ENCODE data around the gene DISC1.
"Not testable (repeated sequence)": the region's sequence is repeated elsewhere in the genome, so short reads cannot be mapped to it uniquely, and the experiment has no call there.

DISC1 gene

DNA sequence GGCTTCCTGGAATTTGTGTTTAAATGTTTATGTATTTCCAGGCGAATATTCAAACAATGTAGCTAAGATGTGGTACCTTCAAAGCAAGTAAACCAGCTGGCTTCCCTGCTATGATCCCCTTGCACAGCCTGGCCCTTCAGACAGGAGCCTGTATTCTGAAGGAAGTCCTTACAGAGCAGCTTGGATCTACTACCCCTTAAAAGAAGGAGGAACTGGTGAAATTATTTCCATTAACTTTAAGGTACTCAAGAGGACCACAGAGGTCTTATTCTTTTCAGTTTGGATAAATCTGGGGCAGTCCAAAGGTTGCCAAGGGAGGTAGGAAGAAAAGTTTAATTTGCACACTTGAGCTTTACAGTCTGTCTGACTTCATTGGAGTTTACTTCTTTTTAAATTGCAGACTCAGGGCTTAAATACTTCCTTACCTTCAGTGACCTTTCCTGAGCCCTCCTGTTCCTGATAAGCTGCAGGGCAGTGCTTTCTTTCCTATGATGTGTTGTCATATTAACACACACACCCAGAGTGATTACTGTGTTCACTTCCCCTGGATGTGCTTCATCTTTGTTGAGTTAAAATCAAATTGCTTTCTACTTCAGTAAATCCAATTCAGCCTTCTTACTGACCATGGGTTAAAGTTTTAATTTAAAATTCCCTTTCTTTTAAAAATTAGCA lies 40.5 kb downstream of the DISC1 start:
- TF ChIP-seq FOXA1 (IDR thresholded peaks at IDR 0.05) (no peak), LEF1 (IDR thresholded peaks at IDR 0.05; ENCODE audit: borderline replicate concordance) (no peak), SUZ12 (IDR thresholded peaks at IDR 0.05) (no peak), FOXK2 (IDR thresholded peaks at IDR 0.05) (no peak), HDGF (IDR thresholded peaks at IDR 0.05; ENCODE audit: borderline replicate concordance) (no peak), SP1 (IDR thresholded peaks at IDR 0.05) (no peak), CTBP1 (IDR thresholded peaks at IDR 0.05; ENCODE audit: borderline replicate concordance) (no peak), NFRKB (IDR thresholded peaks at IDR 0.05) (no peak)
- TF ChIP-seq, protein P1, sequence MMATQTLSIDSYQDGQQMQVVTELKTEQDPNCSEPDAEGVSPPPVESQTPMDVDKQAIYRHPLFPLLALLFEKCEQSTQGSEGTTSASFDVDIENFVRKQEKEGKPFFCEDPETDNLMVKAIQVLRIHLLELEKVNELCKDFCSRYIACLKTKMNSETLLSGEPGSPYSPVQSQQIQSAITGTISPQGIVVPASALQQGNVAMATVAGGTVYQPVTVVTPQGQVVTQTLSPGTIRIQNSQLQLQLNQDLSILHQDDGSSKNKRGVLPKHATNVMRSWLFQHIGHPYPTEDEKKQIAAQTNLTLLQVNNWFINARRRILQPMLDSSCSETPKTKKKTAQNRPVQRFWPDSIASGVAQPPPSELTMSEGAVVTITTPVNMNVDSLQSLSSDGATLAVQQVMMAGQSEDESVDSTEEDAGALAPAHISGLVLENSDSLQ (IDR thresholded peaks at IDR 0.05) = no peak
- no peak for DNase-seq (ENCODE audit: extremely low spot score)
- ChIA-PET POLR2A (no interaction called here), CTCF (interaction anchor here (0.6 kb wide), 1 partner anchor 43 kb away, joined by 3 read pairs; no protein-coding TSS in a partner anchor)

DNA sequence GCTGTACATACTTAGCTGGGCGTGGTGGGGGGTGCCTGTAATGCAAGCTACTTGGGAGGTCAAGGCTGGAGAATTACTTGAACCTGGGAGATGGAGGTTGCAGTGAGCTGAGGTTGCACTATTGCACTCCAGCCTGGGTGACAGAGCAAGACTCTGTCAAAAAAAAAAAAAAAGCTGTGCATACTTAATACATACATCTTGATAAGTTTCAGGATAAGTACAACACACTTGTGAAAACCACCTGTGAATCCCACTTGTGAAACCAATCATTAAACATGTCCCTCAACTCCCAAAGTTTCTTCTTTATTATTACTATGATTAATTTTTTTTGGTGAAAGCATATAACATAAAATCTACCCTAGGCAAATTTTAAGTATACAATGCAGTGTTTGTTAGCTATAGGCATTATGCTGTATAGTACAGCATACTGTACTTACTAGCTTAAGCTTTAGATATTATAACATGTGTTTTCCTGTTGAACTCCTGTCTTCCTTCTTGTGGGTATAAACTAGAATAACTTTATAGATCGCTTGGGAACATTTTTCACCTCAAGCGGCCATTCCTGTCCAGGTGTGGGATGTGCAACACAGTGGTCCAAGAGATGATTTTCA lies 41.4 kb downstream of the DISC1 start:
- DNase-seq (ENCODE audit: extremely low spot score) = no peak
- TF ChIP-seq NFRKB (IDR thresholded peaks at IDR 0.05) = no peak
- TF ChIP-seq, protein P1 (IDR thresholded peaks at IDR 0.05) = no peak
- TF ChIP-seq LEF1 (IDR thresholded peaks at IDR 0.05; ENCODE audit: borderline replicate concordance) = no peak
- no peak for TF ChIP-seq ELF4 (IDR thresholded peaks at IDR 0.05)
- no peak for TF ChIP-seq SUZ12 (IDR thresholded peaks at IDR 0.05)
- no peak for TF ChIP-seq FOXM1 (IDR thresholded peaks at IDR 0.05; ENCODE audit: borderline replicate concordance)
- TF ChIP-seq FOXK2 (IDR thresholded peaks at IDR 0.05) = no peak
- no peak for TF ChIP-seq HDGF (IDR thresholded peaks at IDR 0.05; ENCODE audit: borderline replicate concordance)
- no peak for TF ChIP-seq FOXA1 (IDR thresholded peaks at IDR 0.05)
- no peak for TF ChIP-seq ZNF384 (IDR thresholded peaks at IDR 0.05)
- TF ChIP-seq ARNT (IDR thresholded peaks at IDR 0.05) = no peak
- no peak for TF ChIP-seq CTBP1 (IDR thresholded peaks at IDR 0.05; ENCODE audit: borderline replicate concordance)
- no peak for TF ChIP-seq L3MBTL2 (conservative IDR thresholded peaks at IDR 0.05)
- no peak for TF ChIP-seq BHLHE40 (IDR thresholded peaks at IDR 0.05; ENCODE audit: borderline replicate concordance)
- TF ChIP-seq SP1 (IDR thresholded peaks at IDR 0.05) = no peak
- TF ChIP-seq TARDBP (IDR thresholded peaks at IDR 0.05) = no peak
- ChIA-PET CTCF (interaction anchor here (0.6 kb wide), 1 partner anchor 44 kb away, joined by 3 read pairs; no protein-coding TSS in a partner anchor), POLR2A (no interaction called here)

DNA sequence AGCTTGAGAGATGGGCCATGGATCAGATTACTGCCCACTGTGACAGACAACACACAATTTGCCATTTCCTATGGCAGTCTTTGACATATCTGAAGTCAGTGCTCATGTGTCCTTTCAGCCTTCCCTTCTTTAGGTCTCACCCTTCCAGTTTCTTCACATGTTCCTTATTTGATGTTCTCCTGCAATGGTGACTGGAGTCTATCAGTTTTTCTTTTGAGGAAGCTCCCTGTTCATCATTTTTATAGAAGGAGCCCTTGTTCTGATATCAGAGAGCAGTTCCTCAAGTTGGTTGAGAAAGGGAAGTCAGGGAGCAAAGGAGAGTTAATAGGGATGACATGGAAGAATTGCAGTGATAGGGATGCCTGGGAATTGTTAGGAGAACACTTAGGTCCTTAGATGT lies 42.2 kb downstream of the DISC1 start:
- TF ChIP-seq, protein P1 (IDR thresholded peaks at IDR 0.05) = no peak
- TF ChIP-seq ZNF384 (IDR thresholded peaks at IDR 0.05) (no peak), NFRKB (IDR thresholded peaks at IDR 0.05) (no peak), FOXA1 (IDR thresholded peaks at IDR 0.05) (no peak), TARDBP (IDR thresholded peaks at IDR 0.05) (no peak), FOXM1 (IDR thresholded peaks at IDR 0.05; ENCODE audit: borderline replicate concordance) (no peak), L3MBTL2 (conservative IDR thresholded peaks at IDR 0.05) (no peak), FOXK2 (IDR thresholded peaks at IDR 0.05) (no peak), BHLHE40 (IDR thresholded peaks at IDR 0.05; ENCODE audit: borderline replicate concordance) (no peak), SP1 (IDR thresholded peaks at IDR 0.05) (no peak), SUZ12 (IDR thresholded peaks at IDR 0.05) (no peak), LEF1 (IDR thresholded peaks at IDR 0.05; ENCODE audit: borderline replicate concordance) (no peak), ELF4 (IDR thresholded peaks at IDR 0.05) (no peak), HDGF (IDR thresholded peaks at IDR 0.05; ENCODE audit: borderline replicate concordance) (no peak), ARNT (IDR thresholded peaks at IDR 0.05) (no peak), CTBP1 (IDR thresholded peaks at IDR 0.05; ENCODE audit: borderline replicate concordance) (no peak)
- DNase-seq (ENCODE audit: extremely low spot score) = no peak
- POLR2A ChIA-PET = no interaction called here
- CTCF ChIA-PET = interaction anchor here (0.5 kb wide), 1 partner anchor 15 kb away, joined by 7 read pairs; no protein-coding TSS in a partner anchor

DNA sequence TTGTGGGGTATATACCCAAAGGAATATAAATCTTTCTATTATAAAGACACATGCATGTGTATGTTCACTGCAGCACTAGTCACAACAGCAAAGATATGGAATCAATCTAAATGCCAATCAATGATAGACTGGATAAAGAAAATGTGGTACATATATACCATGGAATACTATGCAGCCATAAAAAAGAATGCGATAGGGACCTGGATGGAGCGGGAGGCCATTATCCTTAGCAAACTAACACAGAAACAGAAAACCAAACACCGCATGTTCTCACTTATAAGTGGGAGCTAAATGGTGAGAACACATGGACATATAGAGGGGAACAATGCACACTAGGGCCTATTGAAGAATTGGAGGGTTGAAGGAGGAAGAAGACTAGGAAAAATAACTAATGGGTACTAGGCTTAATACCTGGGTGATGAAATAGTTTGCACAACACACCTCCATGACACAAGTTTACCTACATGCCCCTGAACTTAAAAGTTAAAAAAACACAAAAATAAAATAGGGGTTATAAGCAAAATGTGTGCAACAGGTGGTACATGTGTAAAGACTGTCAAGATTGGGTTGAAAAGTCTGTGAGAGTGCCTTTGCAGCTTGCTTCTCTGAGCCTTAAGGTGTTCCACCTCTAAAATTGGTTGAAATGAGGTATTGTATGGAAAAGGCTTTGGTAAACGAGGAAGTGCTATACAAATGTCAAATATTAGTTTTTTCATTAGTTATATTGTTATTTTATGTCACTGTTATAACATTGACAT lies 43.5 kb downstream of the DISC1 start:
- CTCF ChIA-PET; DNase-seq (ENCODE audit: extremely low spot score); POLR2A ChIA-PET: not testable (repeated sequence)

DNA sequence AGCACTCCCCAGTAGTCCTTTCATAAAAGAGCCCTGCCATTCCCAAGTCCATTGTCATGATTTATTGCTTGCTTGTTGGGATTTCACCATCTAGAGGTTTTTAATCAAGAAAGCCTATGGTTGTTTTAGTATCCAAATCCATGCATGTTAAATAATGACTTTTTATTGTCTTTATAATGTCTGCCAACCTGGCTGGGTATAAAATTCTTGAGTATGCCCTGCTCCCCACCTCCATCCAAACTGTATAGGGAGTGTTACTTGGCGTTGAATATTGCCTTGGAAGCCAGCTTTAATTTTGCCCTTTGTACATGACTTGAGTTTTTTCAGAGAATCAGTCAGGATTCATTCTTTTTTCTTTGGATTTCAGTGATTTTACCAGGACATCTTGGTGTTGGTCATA lies 44.2 kb downstream of the DISC1 start:
- ChIA-PET POLR2A (no interaction called here), CTCF (no interaction called here)
- no peak for TF ChIP-seq ARNT (IDR thresholded peaks at IDR 0.05)
- TF ChIP-seq L3MBTL2 (conservative IDR thresholded peaks at IDR 0.05) = 0 out of 2 replicates have a peak, but pooled peaks have one; percentile 13
- no peak for TF ChIP-seq HDGF (IDR thresholded peaks at IDR 0.05; ENCODE audit: borderline replicate concordance)
- DNase-seq (ENCODE audit: extremely low spot score) = no peak

- TF ChIP-seq LEF1 (IDR thresholded peaks at IDR 0.05; ENCODE audit: borderline replicate concordance) = no peak
- no peak for TF ChIP-seq NFRKB (IDR thresholded peaks at IDR 0.05)
- no peak for TF ChIP-seq SP1 (IDR thresholded peaks at IDR 0.05)
- TF ChIP-seq BHLHE40 (IDR thresholded peaks at IDR 0.05; ENCODE audit: borderline replicate concordance) = no peak
- TF ChIP-seq L3MBTL2 (conservative IDR thresholded peaks at IDR 0.05) = no peak
- no peak for TF ChIP-seq FOXK2 (IDR thresholded peaks at IDR 0.05)
- no peak for TF ChIP-seq FOXM1 (IDR thresholded peaks at IDR 0.05; ENCODE audit: borderline replicate concordance)
- no peak for TF ChIP-seq FOXA1 (IDR thresholded peaks at IDR 0.05)
- TF ChIP-seq TARDBP (IDR thresholded peaks at IDR 0.05) = no peak
- DNase-seq (ENCODE audit: extremely low spot score) = no peak
- POLR2A ChIA-PET = no interaction called here
- CTCF ChIA-PET = interaction anchor here (1.6 kb wide), 1 partner anchor 18 kb away, joined by 4 read pairs; no protein-coding TSS in a partner anchor
Measured at GRCh38 chr1:231674575-231674974, 48.0 kb downstream of the DISC1 start.
